WERI-Rb-1 (cell line): ENCODE data around the gene ITGA8.

Experiments
- DNase-seq: peaks from one replicate; pipeline ENCODE4 v3.0.0-alpha.2; 2020
- H3K27ac ChIP-seq: fragments of 250-450 bp; sonication (Bioruptor Pico); 2 replicates; pipeline ENCODE4 v1.5.1; 2020; ENCODE audit warnings: mild to moderate bottlenecking, moderate library complexity
- H3K27me3 ChIP-seq: fragments of 250-450 bp; sonication (Bioruptor Pico); 2 replicates; pipeline ENCODE4 v1.5.1; 2021; ENCODE audit warnings: mild to moderate bottlenecking, low read depth, moderate library complexity; ENCODE audit not compliant: insufficient read depth, severe bottlenecking
- H3K36me3 ChIP-seq: fragments of 250-450 bp; sonication (Bioruptor Pico); 2 replicates; pipeline ENCODE4 v1.5.1; 2020; ENCODE audit warnings: mild to moderate bottlenecking, moderate library complexity
- H3K4me3 ChIP-seq: 2 replicates; pipeline ENCODE4 v1.5.1; 2011; ENCODE audit warnings: low read depth, mild to moderate bottlenecking, control low read depth, low read length
- H3K9me3 ChIP-seq: fragments of 250-450 bp; sonication (Bioruptor Pico); 2 replicates; pipeline ENCODE4 v1.5.1; 2021; ENCODE audit warnings: mild to moderate bottlenecking, moderate library complexity; ENCODE audit not compliant: severe bottlenecking
- CTCF ChIP-seq: IDR thresholded peaks from 2 replicates; pipeline ENCODE4 v1.5.1; 2011; ENCODE audit warnings: low read depth, mild to moderate bottlenecking, control low read depth, inconsistent platforms, low read length

Gene ITGA8

GRCh38 chr10:15719049-15719898 is 448 bp downstream of the ITGA8 start:
- Histone ChIP-seq H3K9me3 (no peaks in the 10 kb centered on the region), H3K27ac (no peak overlapping the region), H3K27me3 (no peaks in the 10 kb centered on the region), H3K36me3 (no peaks in the 10 kb centered on the region), H3K4me3 (peak overlapping the region; percentile 48)
- peak; percentile 34 for DNase-seq
- no peak for TF ChIP-seq CTCF

GRCh38 chr10:15718694-15719048 is 1.1 kb downstream of the ITGA8 start:
- peak overlapping the region; percentile 48 for H3K4me3 ChIP-seq
- H3K9me3 ChIP-seq: no peaks in the 10 kb centered on the region
- no peak for TF ChIP-seq CTCF
- no peak for DNase-seq
- no peaks in the 10 kb centered on the region for H3K27me3 ChIP-seq
- no peak overlapping the region for H3K27ac ChIP-seq
- H3K36me3 ChIP-seq: no peaks in the 10 kb centered on the region

- no peak overlapping the region for H3K27ac ChIP-seq
- no peaks in the 10 kb centered on the region for H3K9me3 ChIP-seq
- H3K4me3 ChIP-seq: no peak overlapping the region
- TF ChIP-seq CTCF: peak; percentile 62
- no peaks in the 10 kb centered on the region for H3K36me3 ChIP-seq
- H3K27me3 ChIP-seq: no peaks in the 10 kb centered on the region
- peak; percentile 39 for DNase-seq
Measured at GRCh38 chr10:15715619-15716227, 4.0 kb downstream of the ITGA8 start.

GRCh38 chr10:15714847-15715246 is 4.9 kb downstream of the ITGA8 start:
- DNase-seq: no peak
- H3K9me3 ChIP-seq: no peaks in the 10 kb centered on the region
- H3K36me3 ChIP-seq: no peaks in the 10 kb centered on the region
- no peak for TF ChIP-seq CTCF
- no peaks in the 10 kb centered on the region for H3K27me3 ChIP-seq
- H3K4me3 ChIP-seq: no peak overlapping the region
- H3K27ac ChIP-seq: no peak overlapping the region

- no peaks in the 10 kb centered on the region for H3K36me3 ChIP-seq
- no peak overlapping the region for H3K27ac ChIP-seq
- DNase-seq: no peak
- TF ChIP-seq CTCF: no peak
- no peak overlapping the region for H3K4me3 ChIP-seq
- H3K9me3 ChIP-seq: no peaks in the 10 kb centered on the region
- no peaks in the 10 kb centered on the region for H3K27me3 ChIP-seq
Measured at GRCh38 chr10:15712883-15713282, 6.8 kb downstream of the ITGA8 start.
